Sigmoid colon (tissue), 4 donors: ENCODE measurements around the gene NAA15.

ENCODE experiments used
- CTCF ChIP-seq, 4 experiments: fragments of 450-650 bp in 3 of 4; fragments of 200-600 bp in 1 of 4; IDR thresholded peaks; one replicate each; pipeline ENCODE4 v1.5.1; 2016 to 2019; ENCODE audit warnings: antibody characterized with exemption in 4 of 4, mild to moderate bottlenecking in 3 of 4, moderate library complexity in 2 of 4
- POLR2AphosphoS5 ChIP-seq, 4 donors: sonication (generic); formaldehyde crosslinking; IDR thresholded peaks; one replicate each; pipeline ENCODE4 v1.6.1; 2017; ENCODE audit warnings: antibody characterized with exemption in 4 of 4

- TF ChIP-seq POLR2AphosphoS5 (IDR thresholded peaks at IDR 0.05), result no peak
- no peak for TF ChIP-seq CTCF (IDR thresholded peaks at IDR 0.05)
Measured at GRCh38 chr4:139253713-139254112, 47.6 kb upstream of the NAA15 start.
